Activated naive CD8-positive, alpha-beta T cell treated with anti-CD3 and anti-CD28 coated beads, Interleukin-2, amount 50 U/mL, for 16 hours (primary cell): ENCODE results near the gene LPO.
A peak's percentile ranks its signal among the peaks of the same experiment; 100 is the strongest.

ENCODE experiments used
- DNase-seq: peaks from one replicate; pipeline ENCODE4 v3.0.0-alpha.2; 2020; ENCODE audit warnings: low read depth, low spot score

The LPO gene

DNA sequence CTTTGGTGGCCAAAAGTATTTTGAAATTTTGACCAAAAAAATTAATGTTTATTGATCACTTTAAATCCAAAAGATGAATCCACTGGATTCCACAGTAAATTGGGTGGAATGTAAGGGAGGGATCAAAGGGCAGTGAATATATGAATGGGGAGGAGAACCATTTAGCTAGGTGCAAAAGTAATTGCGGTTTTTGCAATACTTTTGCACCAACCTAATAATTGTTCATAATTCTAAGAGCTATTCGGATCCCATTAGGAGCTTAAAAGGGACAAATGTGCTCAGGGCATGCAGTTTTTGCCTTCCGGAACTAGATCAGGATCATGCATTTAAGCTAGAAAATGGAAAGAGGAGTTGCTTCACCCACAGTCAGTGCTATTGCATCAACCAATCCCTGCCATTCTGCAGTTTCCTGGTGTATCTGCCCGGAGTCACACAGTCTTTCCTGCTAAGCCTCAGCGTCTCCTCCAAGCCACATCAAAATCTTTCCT, at the start of gene LPO:
Gene LPO, plus strand, starts transcription at position 438 of the 488 bp plus-strand sequence. CDS start 4,396 bp downstream, outside the sequence.
- DNase-seq = no peak

DNA sequence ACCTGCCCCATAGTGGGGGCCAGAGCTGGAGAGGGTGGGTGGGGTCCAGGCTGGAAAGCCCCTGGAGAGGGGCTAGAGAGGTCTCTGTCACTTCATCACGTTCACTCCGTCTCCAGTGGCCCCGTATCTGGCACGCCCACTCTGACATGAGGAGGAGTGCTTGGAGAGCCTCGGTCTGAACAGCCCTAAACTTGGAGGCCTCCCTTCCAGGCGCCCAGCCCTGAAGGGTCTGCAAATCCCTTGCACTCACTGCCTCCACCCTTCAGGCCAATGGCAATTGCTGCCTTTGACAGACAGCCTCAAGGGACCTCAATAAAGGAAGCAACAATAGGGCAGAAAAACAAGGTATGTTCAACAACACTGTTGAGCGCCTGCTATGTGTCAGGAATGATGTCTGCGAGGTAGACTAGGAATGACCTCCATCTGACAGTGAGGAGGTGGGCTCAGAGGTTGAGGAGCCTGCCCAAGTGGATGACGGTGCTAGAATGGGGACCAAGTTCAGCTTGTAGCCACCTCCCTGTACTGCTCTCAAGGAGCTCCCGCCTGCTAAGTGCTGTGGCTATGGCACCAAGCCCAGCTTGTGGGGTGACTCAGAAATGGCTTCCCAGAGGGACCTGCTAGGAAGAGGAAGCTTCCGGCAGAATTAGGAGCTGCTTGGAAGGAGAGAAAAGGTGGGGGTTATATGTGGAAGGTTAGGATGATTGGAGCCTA, 48.8 kb upstream of the LPO start:
- DNase-seq = no peak

DNA sequence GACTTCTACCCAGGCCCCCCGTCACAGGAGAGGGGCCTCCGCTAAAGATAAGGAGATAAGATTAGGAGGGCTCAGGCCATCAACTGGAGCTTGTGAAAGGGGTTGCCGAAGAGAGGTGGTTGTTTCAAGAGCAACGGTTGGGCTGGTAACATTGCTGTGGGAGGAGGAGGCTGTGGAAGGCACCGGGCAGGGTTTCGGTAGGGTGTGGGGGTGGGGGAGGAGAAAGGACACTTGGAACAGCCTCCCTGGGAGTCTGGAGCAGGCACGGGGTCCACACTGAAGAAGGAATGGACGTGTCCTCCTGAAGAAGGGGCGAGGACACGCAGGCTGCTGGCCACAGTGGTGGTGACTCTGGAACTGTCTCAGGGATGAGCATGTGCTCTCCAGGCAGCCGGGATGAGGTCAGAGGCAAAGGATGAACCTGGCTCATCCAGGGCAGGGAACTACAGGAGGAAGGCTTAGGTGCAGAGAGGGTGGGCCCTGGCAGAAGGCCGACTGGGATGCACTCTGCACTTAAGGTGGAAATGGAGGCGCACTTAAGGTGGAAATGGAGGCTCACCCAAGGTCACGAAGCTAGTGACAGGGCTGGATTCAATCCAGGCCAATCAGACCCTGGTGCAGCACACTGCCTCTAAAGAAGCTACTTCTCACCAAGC, 47.0 kb upstream of the LPO start:
- no peak for DNase-seq

DNA sequence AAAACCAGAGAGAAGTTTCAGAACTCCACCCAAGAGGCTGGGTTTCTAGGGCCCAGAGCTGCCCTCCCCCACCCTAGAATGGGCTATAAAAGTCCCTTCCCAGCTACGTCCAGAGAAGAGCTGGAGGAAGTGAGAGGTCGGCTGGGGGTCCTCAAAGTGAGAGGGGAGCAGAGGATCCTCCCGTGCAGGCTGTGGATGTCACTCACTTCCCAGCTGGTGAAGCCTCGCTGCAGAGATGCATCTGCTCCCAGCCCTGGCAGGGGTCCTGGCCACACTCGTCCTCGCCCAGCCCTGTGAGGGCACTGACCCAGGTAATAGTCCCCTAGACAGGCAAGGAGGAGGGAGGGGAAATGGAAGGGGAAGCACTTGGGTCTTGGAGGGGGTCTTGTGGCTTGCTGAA, 45.8 kb upstream of the LPO start, which contains the start of gene EPX:
Gene EPX, plus strand, starts transcription at position 115 of the 400 bp plus-strand sequence. Its CDS starts 121 bp downstream, at position 236.
- DNase-seq = no peak

DNA sequence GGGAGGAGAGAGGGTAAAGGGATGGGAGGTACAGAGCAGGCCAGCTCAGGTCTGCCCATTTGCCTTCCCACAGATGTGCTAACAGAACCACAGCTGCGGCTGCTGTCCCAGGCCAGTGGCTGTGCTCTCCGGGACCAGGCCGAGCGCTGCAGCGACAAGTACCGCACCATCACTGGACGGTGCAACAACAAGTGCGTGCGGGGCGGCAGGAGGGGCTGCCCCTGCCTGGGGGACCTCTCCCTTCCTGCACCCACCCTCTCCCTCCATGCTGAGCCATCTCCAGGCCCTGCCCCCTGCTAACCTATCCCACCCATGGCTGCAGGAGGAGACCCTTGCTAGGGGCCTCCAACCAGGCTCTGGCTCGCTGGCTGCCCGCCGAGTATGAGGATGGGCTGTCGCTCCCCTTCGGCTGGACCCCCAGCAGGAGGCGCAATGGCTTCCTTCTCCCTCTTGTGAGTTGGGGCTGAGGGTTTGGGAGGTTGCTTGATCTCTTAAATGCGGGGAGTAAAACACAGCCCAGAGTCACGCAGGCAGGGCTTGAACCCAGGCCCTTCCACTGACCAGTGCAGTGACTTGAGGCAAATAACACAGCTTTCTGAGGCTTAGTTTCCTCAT, 44.6 kb upstream of the LPO start:
- DNase-seq = no peak

DNA sequence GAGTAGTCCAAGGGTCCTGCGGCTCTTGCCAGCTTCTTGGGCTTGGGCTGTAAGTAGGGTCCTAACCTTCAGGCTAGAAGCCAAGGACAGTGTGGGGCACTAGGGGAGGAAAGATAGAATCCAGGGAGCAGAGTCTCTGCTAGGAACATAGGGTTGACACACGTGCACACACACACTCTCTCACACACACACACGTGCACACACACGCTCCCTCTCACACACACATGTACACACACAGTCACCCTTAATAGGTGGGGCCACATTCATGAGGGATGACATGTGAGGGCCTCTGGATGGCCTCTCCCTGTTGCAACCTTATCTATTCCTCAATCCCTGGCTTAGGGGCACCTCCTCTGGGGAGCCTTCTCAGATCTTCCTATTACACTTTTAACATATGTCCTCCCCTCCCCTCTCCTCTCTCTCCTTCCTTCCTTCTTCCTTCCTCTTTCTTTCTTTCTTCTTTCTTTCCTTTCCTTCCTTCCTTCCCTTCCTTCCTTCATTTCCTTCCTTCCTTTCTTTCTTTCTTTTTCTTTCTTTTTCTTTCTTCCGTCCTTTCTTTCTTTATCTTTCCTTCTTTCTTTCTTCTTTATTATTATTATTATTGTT, 42.8 kb upstream of the LPO start:
- DNase-seq = no peak

DNA sequence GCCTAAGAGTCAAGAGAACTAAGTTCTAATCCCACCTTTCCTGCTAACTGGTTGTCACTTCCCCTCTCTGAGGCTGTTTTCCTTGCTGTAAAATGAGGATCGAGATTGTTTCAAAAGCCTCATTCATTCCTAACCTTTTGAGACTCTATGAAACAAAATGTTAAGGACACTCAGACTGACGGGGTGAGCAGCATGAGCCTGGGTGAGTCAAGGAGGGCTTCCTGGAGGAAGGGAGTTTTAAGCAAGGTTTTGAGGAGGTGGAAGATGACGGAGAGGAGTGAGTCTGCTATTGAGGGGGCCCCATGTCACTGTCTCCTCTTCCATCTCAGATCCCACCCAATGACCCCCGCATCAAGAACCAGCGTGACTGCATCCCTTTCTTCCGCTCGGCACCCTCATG, 41.8 kb upstream of the LPO start:
- DNase-seq = no peak

DNA sequence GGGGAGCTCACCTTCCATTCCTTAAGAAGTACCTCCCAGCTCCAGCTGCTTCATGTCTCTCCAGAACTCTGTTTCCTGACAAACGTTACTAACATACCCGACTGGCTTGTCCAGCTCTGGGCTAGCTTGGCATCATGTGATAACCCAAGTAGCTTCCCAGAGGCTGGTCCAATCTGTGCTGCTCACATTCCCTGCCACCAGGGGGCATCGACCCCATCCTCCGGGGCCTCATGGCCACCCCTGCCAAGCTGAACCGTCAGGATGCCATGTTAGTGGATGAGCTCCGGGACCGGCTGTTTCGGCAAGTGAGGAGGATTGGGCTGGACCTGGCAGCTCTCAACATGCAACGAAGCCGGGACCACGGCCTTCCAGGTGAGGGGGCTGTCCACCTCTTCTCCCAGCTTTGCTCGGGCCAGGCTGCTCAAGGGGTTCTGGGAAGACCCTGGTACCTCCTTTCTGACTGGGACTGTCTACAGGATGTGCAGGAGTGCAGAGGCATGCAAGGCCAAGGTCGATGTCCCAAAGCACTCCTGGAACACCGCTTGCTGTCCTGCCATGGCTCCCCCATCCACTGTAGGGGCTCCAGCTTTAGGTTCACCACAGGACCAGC, 38.3 kb upstream of the LPO start:
- DNase-seq = peak; percentile 38

DNA sequence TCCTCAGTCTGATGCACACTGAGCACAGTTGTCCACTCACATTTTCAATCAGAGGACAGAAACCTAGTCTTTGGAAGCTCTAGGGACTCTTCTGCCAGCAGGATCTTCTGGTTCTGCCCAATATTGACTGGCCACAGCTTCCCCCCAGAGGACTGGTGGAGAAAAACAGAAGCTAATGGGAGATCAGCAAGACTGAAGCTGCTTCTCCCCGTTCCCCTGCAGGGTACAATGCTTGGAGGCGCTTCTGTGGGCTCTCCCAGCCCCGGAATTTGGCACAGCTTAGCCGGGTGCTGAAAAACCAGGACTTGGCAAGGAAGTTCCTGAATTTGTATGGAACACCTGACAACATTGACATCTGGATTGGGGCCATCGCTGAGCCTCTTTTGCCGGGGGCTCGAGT, 35.5 kb upstream of the LPO start:
- DNase-seq = no peak

DNA sequence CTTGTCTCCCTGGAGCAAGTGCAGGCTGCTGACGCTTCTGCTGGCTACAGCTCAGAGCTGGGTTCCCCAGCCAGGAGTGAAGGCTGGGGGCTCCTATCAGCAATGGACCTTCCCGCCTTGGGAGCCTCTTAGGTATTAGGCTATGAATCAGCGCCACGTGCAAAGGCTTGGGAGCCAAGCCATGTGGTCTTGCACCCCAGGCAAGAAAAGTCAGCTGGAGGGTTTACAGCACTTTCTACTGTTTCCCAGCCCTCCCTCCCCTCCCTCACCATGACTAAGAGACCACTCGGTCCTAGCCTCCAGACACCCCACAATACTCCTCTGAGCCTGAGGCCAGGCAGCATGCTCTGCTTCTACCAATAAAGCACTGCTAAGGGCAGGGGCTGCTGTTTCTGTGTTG, 33.6 kb upstream of the LPO start:
- no peak for DNase-seq

DNA sequence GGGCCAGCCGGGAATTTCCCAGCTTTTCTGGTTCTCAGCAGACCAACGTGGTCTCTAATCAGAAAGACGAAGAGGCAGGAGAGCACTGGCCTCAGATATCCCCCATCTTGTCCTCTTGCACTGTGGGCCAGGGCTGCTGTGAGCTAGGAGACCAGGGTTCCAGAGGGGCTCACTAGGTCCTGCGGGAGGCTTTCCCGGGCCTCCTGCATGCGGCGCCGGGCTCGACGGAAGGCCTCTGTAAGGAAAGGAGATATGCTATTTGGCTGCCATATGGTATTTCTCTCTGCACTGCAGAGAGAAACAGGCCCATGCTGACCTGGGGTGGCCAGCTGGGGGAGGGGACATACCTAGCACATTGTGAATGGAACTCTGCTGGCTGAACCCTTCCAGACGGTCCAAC, 32.4 kb upstream of the LPO start:
- no peak for DNase-seq

DNA sequence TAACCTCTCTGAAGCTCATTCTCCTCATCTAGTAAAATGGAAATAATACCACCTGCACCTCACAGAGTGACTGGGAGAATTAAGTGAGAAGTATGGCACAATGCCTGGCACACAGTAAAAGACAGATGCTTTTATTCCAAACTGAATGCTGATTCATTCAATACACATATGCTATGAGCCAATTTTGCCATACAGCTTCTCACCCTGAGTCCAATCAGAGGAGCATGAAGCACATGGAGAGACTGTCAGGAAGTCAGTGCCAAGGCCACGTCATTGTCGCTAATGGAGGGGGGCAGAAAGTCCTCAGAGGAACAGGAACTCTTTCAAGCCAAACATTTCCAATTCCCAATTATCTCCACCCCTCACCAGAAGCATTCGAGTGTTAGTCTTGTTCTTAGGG, 30.9 kb upstream of the LPO start:
- DNase-seq = no peak

DNA sequence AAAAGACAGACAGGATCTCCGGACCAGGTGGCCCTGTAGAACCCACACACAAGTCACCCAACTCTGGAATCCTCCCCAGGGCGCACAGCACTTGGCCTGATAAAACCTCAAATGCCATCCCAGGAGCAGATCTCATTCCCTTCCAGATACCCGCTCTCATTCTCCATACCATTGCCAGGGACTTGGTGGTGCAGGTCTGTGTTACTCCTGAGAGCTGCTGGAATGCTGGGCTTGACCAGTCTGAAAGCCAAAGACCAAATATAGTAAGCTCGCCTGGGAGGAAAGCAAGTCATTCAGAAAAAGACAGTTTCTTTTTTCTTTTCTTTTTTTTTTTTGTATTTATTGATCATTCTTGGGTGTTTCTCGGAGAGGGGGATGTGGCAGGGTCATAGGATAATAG, 30.0 kb upstream of the LPO start:
- DNase-seq = no peak

DNA sequence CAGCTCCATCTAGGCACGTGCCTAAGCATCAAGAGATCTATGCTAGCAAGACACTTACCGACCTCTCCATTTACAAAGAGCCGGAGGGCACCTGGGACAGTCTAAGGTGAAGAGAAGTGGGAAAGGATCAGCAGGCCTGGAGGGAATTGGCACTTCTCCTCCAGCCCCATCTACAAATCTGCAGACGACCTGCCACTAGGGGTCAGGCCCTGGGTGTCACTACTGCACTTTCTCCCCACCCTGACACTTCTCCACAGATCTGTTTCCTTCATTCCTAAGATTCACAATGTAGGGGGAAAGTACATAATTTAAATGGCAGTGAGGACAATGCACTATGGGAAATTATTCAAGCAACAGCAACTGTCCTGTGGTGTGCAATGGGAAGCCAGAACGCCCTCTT, 27.5 kb upstream of the LPO start:
- no peak for DNase-seq

DNA sequence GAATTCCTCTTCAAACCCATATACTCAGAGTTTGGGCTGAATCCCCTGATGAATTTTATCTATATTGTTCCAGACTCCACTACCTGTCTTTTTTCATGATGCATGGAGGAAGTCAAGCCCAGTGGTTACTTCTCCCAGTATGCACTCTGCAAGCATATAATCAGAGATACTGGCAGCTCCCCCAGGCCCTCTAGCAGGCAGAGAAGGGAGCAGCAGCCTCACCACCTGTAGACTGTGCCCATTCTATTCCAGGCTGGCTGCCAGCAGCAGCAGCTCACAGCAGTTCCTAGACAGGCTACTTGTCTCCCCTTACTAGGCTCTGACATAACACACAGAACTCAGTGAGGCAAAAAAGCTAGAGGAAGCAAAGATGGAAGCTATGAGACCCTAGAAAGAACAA, 22.7 kb upstream of the LPO start:
- DNase-seq = no peak

DNA sequence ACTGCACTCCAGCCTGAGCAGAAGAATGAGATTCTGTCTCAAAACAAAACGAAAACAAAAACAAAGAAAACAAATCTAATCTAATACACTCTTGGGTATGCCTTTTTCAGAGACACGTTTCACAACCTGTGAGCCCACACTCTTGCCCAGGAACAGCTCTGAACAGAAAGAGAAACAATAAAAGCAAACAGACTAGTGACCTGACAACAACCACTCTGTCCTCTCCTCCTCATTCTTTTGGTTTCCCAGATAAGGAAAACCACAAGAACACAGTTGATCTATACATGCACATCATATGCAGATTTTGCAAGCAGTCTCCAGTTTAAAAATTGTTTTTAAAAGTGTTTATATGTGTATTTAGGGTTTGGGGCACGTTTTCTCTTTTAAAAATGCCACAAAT, 20.6 kb upstream of the LPO start:
- DNase-seq = no peak

DNA sequence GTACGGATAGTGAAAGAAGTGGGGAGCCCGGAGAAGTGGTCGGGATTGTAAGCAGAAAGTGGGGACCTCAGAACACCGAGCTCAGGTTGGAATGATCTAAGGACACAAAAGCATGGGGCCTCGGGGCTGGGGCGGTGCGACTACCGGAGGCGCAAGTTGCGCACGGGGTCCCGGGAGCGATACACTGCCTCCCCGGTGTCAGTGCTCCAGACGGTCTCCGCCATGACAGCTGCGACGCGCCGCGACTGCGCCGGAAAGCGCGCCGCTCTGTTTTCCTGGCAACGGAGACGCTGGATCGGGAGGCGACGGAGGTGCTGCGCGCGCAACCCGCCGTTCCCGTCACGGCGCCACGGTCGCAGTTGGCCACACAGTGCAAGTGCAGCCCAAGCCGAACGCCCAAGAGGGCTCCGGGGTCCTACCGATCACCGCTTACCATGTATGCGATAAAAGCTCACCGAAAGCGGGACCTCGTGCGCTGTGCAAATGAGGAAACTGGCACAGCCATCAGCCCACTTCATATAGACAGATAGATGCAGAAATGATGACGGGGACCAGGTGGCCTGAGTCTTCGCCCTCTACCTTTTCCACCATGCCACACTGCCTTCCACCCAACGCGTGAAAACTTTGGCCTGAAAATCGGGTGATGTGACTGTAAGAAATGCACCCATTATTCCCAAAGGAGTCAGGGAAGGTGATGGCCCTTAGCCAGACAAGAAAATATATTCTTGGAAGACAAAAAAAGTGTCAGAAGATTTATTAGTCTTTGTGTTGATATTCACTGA, 19.2 kb upstream of the LPO start, which contains the start of gene MKS1:
Gene MKS1, minus strand, starts transcription at position 249 of the 782 bp plus-strand sequence. Its CDS starts 25 bp downstream, at position 224.
- peak; percentile 93 for DNase-seq

DNA sequence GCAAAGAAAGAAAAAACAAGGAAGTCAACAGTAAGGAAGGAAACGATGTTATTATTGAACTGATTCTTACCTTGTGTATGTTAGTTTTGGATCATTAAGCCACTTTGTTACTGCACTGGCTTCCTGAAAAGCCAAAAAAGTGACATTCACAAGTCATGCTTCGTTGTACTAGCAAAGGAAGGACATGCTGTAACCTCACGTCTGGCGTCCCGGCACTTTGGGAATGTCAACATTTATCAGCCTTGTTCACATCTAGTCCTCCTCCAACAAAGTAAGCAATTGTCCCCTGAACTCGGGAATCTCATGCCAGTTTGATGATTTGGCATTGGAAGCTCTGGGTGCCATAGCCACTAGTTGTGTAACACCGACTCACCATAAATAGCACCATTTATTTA, 18.6 kb upstream of the LPO start:
- DNase-seq = no peak

DNA sequence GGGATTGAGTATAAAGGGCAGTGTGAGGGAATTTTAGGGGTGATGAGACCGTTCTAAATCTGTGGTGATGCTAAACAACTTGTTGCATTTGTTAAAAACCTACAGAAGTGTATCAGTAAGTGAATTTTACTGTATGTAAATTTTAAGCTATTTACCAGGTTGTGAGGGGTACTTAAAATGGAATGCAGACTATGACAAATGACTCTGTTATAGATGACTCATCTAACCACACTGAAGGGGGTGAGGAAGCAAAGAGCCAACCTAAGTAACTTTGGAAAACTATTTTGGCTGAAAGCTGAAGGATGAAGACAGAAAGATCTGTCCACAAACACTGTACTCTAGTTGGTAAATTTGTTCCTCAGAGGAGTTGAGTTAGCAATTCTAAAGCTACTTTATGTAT, 14.1 kb upstream of the LPO start:
- DNase-seq = no peak

DNA sequence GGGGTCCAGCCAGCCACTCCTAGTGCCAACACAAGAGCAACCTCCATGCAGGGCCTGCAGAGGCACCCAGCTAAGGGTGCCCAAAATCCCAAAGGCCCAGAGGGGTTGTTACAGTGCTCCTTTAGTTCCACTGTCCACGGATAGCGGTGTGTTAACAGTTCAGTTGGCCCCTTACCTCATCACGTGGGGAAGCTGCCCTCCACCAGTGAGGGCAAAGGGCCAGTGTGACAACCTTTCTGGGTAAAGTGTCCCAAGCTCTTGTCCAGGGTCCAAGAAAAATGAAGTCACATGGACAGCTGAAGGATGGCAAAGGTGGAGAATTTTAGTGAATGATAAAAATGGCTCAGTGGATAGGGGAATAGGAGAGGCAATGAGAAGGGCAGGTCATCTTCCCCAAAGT, 10.7 kb upstream of the LPO start:
- DNase-seq = no peak

DNA sequence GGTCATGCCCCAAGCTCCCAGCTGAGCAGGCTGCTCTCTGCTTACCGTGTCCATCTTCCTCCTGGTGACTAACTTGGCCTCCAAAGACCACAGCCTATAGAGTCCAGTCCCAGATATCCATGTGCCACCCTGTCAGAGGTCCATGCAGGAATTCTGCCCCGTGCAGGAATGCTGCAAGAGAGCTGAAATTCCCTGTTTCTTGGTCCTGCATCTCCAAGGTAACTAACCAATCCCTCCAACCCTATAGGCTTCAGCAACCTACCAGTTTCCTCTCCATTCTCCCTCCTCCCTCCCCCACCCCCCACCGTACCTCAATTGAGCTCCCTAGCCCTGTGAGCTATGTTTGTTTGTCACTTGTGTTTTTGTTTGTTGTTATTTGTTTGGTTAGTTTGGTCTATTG, 9.7 kb upstream of the LPO start:
- DNase-seq = no peak
